Left hindlimb (tissue), 1 donor: ENCODE measurements around the gene POLR2A.
"Not testable (repeated sequence)": the region's sequence is repeated elsewhere in the genome, so short reads cannot be mapped to it uniquely, and the experiment has no call there.

Source experiments
- DNase-seq: peaks from one replicate; pipeline ENCODE4 v3.0.0-alpha.2; 2018

POLR2A gene

DNA sequence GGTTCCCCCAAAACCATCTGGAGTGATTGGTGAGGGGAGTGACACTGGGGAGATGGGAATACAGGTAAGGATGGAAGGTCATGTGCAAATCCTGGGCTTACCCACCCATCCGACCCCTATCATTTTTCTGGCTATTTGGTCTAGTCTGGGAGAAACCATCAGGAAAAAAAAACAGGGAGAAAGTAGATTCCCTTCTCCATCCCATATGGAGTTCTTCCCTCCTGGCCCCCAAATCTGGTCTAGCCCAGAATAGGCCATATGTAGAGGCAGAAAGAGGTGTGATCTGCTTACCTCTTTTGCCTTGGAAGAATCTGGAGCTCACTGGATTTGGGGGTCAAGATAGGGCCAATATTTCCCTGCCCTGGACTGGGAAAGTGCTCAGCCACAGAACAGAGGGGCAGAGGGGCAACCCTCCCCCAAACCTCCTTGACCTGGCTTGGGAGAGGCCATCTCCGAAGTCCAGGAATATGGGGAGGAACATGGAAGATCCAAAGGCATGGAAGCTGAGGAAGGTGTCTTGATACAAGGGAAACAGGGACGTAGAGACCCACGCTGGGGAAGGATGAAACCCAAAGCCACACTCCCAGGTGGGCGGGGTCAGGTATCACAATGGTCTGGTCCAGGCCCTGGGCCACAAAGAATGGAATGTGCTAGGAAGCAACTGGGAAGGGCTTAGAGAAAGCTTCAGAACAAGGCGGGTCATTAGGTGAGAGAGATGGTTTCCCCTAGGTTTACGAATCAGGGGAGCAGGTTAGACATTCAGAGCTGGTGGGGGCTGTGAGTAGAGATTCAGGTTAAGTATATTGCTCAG is 23.1 kb upstream of the POLR2A start:
- DNase-seq, result no peak

DNA sequence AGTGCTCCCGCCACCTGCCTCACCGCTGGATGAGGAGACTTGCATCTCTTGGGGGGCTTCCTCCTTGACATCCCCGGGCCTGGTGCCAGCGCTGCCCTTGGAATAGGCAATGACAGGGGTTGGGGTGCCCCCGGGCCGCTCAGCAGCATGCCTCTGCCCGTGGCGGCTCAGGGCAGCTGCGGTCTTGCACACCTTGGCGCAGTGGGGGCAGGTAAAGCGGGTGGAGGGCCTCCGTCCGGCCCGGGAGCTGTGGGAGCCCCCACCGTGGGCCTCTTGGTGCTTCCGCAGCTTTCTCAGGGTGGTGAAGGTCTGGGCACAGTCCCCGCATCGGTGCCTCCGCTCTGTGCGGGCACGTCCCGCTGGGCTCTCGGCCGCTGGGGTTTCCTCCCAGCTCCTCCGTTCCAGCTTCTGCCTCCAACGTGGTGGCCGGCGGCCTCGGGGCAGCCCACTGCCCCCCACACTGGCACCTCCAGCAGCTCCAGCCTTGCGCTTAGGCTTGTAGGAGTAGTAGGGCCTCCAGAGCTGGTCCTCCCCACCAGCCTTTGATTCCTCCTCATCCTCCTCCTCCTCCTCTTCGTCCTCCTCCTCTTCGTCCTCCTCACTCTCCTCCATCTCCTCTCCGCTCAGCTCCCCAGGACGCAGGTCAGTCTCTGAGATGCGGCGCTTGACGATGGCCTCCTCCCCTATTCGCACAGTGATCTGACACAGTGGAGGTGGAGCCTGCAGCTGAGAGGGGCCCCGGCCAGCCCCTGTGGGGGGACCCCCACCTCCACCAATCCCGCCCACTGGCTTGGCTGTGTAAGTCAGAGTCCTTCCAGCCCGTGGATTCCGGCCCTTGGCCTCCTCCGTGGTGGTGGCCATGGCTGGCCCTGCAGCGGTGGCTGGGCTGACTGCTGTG is 21.4 kb upstream of the POLR2A start:
- DNase-seq, result no peak

DNA sequence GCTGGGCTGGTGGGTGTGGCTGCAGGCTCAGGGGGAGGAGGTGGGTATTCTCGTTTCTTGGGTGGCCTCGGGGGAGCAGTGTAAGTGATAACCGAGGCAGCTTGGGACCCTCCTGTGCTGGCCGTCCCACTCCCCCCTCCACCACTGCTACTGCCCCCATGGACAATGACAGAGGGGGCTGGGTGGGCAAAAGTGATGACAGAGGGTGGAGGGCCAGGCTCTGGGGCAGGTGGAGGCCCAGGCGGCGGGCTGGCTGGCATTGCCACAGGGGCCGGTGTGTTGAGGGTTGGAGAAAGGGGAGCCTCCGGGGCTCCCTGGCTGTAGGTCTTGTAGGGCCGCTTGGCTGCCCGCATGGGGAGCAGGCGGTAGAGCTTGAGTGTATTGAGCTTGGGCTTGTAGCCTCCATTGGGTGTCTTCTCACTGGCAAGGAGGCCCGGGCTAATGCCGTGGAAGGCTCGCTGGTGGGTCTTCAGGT is 20.8 kb upstream of the POLR2A start:
- DNase-seq, result no peak

DNA sequence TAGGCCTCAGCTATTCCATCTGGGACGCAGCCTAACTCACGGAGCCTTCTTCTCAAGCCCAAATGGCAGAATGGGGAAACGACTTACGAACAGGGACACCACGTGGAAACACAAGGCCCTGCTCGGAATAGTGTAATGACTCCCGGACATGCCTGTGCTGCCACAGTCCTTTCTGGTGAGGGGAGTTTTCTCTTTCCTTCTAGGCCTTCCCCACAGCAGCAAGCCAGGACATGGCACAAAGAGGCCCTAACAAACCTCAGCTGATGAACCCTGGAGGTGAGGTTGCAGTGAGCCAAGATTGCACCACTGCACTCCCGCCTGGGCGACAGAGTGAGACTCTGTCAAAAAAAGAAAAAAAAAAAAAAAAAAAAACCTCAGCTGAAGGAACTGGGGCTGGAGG is 20.1 kb upstream of the POLR2A start:
- DNase-seq, result no peak

GRCh38 chr17:7465597-7466275 is 18.4 kb upstream of the POLR2A start:
- DNase-seq, result no peak

DNA sequence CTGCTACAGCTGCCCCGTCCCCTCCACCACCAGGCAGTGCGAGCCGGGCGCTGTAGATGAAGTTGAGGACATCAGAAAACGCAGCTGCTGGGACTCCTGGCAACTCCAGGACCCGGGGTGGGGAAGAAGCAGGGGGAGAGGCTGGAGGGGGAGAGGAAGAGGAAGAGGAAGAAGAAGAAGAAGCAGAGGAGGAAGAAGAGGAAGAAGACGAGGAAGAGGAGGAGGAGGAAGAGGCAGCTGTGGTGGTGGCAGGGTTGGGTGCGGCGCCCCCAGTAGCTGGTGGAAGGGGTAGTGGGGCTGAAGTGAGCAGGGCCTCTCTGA is 17.9 kb upstream of the POLR2A start:
- no peak for DNase-seq

GRCh38 chr17:7466639-7467341 is 17.4 kb upstream of the POLR2A start:
- DNase-seq, result no peak

DNA sequence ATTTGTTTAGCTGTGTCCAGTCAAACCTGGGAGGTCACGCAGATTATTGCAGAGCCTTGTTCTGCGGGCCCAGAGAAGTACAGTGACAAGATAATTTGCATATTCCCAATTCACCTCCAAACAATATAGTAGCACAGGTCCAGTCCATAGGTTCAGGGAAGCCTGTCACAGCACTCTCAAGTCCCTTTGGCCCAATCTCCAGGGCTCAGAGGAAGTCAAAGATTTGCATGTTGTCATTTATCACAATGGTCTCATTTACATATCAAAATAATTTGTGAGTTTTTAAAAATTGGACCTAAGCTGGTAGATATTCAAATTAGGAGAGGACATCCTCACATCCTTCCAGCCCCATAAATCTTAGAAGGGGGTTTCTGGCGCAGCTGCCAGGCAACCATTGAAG is 16.7 kb upstream of the POLR2A start:
- no peak for DNase-seq

- no peak for DNase-seq
These were observed 15.9 kb upstream of the POLR2A start for GRCh38 chr17:7468290-7468689.

DNA sequence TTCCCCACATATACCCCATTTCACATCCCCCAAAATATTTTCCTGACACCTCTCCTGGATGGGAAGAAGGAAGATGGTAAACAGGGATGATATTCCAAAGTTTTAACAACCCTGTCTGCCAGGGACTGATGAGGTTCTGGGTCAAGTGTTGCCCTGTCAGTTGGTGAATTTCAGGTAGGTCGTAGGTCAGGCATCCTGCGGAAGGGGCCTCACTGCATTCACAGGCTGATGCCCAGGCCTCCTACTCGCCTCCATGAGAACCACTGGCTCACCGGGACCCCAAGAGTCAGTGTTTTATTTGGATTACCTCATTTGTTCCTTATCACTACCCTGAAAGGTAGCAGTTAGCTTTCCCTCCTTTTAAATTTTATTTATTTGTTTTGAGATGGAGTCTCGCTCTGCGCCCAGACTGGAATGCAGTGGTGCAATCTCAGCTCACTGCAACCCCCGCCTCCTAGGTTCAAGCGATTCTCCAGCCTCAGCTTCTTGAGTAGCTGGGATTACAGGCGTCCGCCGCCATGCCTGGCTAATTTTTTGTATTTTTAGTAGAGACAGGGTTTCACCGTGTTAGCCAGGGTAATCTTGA is 15.3 kb upstream of the POLR2A start:
- DNase-seq, result no peak

GRCh38 chr17:7469843-7470242 is 14.3 kb upstream of the POLR2A start:
- not testable (repeated sequence) for DNase-seq

DNA sequence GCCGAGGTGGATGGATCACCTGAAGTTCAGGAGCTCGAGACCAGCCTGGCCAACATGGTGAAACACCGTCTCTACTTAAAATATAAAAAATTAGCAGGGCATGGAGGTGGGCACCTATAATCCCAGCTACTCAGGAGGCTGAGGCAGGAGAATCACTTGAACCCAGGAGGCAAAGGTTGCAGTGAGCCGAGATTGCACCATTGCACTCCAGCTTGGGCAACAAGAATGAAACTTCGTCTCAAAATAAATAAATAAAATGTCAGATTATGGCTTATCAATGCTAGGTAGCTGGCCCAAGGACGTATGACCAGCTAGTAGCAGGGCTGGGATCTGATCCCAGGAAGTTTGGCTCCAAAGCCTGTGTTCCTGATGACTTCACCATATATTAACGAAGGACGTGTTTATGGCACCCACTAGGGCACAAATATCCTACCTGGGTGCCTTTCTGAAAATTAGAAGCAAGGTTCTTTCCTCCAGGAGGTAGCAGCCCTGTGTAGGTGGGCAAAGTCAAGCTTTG is 13.7 kb upstream of the POLR2A start:
- not testable (repeated sequence) for DNase-seq

DNA sequence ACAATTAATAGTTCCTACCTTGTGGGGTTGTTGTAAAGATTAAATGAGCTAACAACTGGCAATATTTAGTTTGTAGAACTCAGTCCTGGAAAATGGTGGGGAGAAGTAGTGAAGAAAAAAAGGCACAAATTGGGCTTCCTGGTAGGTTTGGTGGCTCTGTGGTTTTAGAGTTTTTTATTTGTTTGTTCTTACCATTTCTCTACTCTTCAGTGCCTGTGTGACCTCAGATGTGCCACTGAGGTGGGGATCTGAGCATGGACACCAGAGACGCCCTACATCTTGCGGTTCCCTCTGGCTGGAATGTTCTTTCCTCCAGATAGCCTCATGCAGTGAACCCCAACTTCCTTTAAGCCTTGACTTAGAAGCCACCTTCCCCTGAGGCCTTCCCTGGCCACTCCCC is 12.4 kb upstream of the POLR2A start:
- DNase-seq, result no peak

DNA sequence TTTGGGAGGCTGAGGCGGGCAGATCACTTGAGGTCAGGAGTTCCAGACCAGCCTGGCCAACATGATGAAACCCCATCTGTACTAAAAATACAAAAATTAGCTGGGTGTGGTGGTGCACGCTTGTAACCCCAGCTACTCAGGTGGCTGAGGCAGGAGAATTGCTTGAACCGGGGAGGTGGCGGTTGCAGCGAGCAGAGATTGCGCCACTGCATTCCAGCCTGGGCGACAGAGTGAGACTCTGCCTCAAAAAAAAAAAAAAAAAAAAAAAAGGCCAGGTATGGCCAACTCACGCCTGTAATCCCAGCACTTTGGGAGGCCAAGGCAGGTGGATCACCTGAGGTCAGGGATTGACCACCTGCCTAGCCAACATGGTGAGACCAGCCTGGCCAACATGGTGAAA is 9.4 kb upstream of the POLR2A start:
- not testable (repeated sequence) for DNase-seq

- no peak for DNase-seq
These were observed 8.3 kb upstream of the POLR2A start for GRCh38 chr17:7475764-7476422.

- no peak for DNase-seq
These were observed 7.7 kb upstream of the POLR2A start for GRCh38 chr17:7476494-7476893.

DNA sequence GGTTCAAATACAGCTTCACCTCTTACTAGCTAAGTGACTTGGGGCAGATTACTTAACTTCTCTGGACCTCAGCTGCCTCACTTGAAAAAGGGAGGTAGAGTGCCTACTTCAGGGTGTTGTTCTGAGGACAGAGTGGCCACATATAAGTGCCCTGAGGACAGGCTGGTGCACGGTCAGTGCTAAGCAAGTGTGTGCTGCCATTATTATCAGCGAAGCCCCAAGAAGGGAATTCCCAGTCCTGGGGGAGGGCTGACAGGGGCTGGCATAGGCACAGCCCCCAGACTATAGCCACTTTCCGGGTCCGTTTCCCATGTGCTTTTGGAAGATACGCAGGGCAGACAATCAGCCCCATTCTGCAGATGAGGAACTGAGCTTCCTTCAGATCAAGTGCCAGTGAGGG is 7.2 kb upstream of the POLR2A start:
- no peak for DNase-seq

DNA sequence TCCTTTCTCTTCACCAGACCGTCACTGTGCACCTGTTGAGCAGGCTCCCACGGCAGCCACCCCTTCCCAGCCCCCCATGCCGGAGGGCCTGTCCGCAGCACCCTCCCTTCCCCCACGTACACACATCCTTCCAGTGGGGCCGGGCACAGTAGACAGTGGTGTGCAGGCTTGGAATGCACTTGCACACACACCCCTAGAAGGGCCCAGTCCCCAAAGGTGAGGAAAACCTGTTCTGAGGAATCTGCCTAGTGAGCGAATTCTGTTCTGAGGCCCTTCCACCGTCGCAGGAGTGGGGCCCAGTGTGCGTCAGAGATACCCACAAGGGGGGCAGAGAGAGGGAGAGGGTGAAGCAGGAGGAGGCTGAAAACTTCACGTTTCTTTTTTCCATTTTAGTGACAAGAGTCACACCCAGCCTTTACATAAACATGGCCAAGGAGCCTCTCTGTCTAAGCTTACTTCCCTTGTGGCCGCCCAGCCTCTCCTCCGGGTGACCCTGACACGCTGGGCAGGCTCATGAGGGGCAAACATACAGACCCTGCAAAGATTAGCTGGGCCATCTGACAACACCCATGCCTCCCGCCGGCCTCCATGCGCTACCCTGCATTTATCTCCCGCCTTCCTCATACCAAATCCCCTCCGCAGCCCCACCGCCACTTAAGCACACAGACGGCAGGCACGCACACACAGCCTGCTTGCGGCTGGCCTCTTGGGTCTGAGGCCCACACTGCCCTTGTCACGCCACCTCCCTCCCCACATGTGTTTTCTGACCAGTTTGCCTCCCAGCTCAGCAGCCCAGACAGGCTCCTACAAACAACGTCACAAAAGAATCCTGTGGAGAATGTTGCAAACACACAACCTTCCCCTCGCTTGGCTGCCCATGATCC is 6.5 kb upstream of the POLR2A start:
- peak; percentile 70 for DNase-seq

GRCh38 chr17:7478276-7479212 is 5.6 kb upstream of the POLR2A start:
- peak; percentile 68 for DNase-seq
